GM12872 (cell line): ENCODE measurements around the gene HSD17B11.

ENCODE experiments used
- CTCF ChIP-seq: IDR thresholded peaks from 3 replicates; pipeline ENCODE4 v1.5.1; 2011; ENCODE audit warnings: low read depth, mild to moderate bottlenecking, low read length, moderate library complexity; ENCODE audit not compliant: insufficient read depth

HSD17B11 gene

DNA sequence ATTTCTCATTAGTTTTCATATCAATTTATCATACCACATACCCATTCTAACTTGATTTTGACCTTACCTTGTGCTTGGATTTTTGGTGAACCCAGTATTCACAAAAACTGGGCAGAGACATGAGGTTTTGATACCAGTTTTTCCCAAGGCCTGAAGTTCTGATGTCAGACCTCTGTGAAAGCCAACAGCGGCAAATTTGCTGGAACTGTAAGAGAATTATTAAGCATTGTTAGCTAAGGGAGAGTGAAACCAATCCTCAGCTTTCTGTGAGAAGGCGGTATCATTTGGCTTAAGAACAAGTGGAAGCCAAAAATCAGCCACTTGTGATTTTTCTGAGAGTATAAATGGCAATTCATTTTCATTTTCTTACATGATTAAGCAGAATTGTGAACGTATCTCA lies 77.2 kb downstream of the HSD17B11 start:
- TF ChIP-seq CTCF, result no peak

DNA sequence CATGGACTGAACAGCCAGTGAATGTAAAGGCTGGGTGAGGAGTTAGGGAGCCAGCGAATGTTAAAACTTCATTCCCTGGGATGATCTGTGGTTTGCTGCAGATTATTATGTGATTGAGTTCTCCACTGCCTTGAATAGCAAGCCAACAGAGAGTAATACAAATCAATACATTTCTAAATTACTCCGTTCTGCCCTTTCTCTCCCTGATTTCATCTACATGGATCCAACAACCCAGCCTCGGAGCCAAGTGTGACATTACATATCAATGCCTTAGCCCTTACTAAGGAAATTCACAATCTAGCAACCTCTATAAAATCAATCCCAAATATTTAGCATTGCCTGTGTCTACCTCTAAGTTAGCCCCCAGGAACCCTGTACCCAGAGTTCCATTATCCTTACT lies 79.3 kb downstream of the HSD17B11 start:
- no peak for TF ChIP-seq CTCF

DNA sequence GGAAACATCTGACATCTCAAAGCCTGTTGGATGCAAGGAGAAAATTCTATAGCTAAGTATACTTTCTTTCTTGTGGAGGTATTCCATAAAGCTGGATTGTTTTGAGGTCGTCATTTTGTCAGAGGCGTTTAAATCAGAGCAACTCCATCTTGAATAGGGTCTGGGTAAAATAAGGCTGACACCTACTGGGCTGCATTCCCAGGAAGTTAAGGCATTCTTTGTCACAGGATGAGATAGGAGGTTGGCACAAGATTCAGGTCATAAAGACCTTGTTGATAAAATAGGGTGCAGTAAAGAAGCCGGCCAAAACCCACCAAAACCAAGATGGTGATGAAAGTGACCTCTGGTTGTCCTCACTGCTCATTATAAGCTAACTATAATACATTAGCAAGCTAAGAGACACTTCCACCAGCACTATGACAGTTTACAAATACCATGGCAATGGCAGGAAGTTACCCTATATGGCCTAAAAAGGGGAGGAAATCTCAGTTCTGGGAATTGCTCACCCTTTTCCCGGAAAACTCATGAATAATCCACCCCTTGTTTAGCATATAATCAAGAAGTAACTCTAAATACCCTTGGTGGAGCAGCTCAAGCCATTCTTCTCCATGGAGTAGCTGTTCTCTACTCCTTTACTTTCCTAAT lies 80.2 kb downstream of the HSD17B11 start:
- no peak for TF ChIP-seq CTCF

- no peak for TF ChIP-seq CTCF
Observed at GRCh38 chr4:87309625-87310024, 81.4 kb downstream of the HSD17B11 start.

GRCh38 chr4:87306056-87306455 lies 84.9 kb downstream of the HSD17B11 start:
- no peak for TF ChIP-seq CTCF

- TF ChIP-seq CTCF, result no peak
Observed at GRCh38 chr4:87305562-87305961, 85.4 kb downstream of the HSD17B11 start.

GRCh38 chr4:87304745-87305432 lies 86.1 kb downstream of the HSD17B11 start:
- TF ChIP-seq CTCF, result no peak
